ENCODE results near the gene HOXA2. TPM values are rescaled to one million over a fixed set of nuclear protein-coding genes. Genes with fewer than 3 reads are reported as not detected.

Gene HOXA2
- total RNA-seq, 1 donor from 2014 or later, result 0.69 TPM

DNA sequence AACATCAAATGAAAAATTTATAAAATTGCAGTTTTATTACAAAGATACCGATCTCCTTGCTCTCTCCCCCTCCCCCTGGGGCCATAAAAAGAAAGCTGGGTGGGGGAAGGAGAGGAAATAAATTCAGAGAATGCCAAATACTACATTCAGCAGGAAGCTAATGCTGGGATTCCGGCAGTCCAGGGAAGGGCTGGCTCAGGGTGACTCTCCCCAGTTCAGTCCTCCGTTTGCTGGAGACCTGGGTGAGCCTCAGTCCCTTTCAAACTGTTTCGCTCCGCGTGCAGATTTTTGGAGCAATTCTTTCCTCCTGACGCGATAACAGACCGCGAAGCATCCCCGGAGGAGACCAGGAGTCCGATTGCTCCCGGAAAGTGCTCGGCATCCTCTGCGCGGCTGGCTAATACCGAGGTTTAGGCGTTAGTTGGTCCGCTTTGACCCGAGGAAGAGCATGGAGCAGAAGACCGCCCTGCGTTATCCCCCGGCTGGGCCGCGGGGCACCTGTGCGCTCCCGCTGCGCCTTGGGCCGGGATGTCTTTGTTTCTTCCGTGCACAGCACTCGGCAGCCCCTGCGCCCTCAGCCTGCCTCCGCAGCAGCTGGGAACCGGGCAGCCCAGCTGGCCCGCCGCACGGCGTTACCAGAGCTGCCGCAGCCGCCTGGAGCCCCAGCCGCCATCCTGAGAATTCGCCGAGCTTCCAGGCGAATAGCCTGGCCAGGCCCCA, 3.9 kb upstream of the HOXA2 start:
- peak overlapping the region; percentile 35 for H3K4me3 ChIP-seq (ENCODE audit: low read depth, low read length)
- TF ChIP-seq, protein P1, sequence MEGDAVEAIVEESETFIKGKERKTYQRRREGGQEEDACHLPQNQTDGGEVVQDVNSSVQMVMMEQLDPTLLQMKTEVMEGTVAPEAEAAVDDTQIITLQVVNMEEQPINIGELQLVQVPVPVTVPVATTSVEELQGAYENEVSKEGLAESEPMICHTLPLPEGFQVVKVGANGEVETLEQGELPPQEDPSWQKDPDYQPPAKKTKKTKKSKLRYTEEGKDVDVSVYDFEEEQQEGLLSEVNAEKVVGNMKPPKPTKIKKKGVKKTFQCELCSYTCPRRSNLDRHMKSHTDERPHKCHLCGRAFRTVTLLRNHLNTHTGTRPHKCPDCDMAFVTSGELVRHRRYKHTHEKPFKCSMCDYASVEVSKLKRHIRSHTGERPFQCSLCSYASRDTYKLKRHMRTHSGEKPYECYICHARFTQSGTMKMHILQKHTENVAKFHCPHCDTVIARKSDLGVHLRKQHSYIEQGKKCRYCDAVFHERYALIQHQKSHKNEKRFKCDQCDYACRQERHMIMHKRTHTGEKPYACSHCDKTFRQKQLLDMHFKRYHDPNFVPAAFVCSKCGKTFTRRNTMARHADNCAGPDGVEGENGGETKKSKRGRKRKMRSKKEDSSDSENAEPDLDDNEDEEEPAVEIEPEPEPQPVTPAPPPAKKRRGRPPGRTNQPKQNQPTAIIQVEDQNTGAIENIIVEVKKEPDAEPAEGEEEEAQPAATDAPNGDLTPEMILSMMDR (conservative IDR thresholded peaks at IDR 0.05; ENCODE audit: low read depth, low read length), result no peak
- DNase-seq (ENCODE audit: low read depth), result no peak

GRCh38 chr7:27105301-27106031, 3.0 kb upstream of the HOXA2 start:
- H3K4me3 ChIP-seq (ENCODE audit: low read depth, low read length), result peak overlapping the region; percentile 14

DNA sequence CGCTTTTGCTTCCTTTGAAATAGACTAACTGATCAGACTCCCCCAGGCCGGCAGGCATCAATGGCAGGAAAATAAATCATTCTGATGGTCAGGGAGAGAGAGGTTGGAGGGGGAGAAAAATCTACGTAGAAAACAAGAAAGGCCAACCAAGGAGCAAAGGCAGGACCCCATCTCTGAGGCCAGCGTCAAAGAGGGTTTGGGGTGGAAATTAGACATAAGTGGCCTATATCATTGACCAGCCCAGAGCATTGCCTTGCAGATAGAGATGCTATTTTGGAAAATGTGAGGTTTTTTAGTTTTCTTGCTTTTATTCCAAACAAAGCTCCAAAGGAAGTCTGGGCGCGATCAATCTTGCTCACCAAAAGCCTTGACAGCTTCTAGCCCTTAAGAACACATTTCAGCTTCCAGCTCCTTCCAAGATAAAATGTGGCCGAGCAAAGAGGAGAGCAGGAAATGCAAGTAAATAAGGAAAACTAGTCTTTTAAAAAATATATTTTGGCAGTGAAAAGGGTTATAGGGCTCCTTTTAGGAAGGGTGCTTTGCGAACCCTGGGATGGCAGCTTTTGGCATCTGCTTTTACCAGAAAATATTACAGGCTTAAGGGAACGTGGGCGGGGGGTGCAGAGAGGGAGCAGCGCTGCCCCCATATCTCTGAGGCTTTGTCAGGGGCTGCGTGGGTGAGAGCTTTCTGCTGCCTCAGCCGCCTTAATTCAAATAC, 2.0 kb upstream of the HOXA2 start:
- DNase-seq (ENCODE audit: low read depth), result no peak
- TF ChIP-seq, protein P1 (conservative IDR thresholded peaks at IDR 0.05; ENCODE audit: low read depth, low read length), result no peak
- peak overlapping the region; percentile 53 for H3K4me3 ChIP-seq (ENCODE audit: low read depth, low read length)

More at GRCh38 chr7:27105301-27106031, 3.0 kb upstream of the HOXA2 start:
- no peak for DNase-seq (ENCODE audit: low read depth)
- TF ChIP-seq, protein P1 (conservative IDR thresholded peaks at IDR 0.05; ENCODE audit: low read depth, low read length), result no peak

- no peak for DNase-seq (ENCODE audit: low read depth)
- H3K4me3 ChIP-seq (ENCODE audit: low read depth, low read length), result peak overlapping the region; percentile 53
Observed at GRCh38 chr7:27103489-27104226, 1.2 kb upstream of the HOXA2 start.

DNA sequence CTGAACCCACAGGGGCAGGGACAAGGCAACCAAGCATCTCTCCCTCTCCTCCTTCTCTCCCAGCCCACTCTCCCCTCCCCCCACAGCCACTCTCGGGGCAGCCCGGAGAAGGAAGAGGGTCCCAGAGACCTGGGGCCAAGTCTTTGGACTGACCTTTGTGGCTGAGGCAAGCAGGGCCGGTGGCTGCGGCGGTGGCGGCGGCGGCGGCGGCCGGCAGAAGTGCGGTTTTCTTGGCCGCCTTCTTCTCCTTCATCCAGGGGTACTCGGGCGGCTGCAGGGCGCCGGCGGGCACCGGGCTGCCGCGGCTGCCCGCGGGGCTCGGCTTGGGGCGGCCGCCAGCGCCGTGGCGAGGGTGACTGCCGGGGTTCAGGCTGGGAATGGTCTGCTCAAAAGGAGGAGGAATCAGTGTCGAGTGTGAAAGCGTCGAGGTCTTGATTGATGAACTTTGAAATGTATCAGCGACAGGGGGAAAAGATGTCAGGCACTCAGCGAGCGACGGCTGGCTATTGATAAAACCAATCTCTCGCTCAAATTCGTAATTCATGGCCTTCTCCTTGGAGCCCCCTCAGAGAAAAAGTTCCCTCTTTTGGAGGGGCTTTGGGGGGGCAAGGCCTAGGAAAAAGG, 414 bp downstream of the HOXA2 start:
- H3K4me3 ChIP-seq (ENCODE audit: low read depth, low read length), result peak overlapping the region; percentile 53
- DNase-seq (ENCODE audit: low read depth), result no peak
- TF ChIP-seq, protein P1 (conservative IDR thresholded peaks at IDR 0.05; ENCODE audit: low read depth, low read length), result no peak

More at GRCh38 chr7:27103489-27104226, 1.2 kb upstream of the HOXA2 start:
- TF ChIP-seq, protein P1 (conservative IDR thresholded peaks at IDR 0.05; ENCODE audit: low read depth, low read length), result no peak

Measured in epithelial cell of proximal tubule (primary cell).